GM18858 (cell line): Measurements from ENCODE around the gene BMPR1B.
"Not testable (repeated sequence)": the region's sequence is repeated elsewhere in the genome, so short reads cannot be mapped to it uniquely, and the experiment has no call there.

ENCODE experiments used
- ATAC-seq: cut with Tn5 transposase; IDR thresholded peaks from one replicate; pipeline ENCODE4 v1.9.1; 2021; ENCODE audit not compliant: unreplicated experiment

Gene BMPR1B

GRCh38 chr4:95122001-95122400, 364.2 kb downstream of the BMPR1B start:
- ATAC-seq, result no peak

DNA sequence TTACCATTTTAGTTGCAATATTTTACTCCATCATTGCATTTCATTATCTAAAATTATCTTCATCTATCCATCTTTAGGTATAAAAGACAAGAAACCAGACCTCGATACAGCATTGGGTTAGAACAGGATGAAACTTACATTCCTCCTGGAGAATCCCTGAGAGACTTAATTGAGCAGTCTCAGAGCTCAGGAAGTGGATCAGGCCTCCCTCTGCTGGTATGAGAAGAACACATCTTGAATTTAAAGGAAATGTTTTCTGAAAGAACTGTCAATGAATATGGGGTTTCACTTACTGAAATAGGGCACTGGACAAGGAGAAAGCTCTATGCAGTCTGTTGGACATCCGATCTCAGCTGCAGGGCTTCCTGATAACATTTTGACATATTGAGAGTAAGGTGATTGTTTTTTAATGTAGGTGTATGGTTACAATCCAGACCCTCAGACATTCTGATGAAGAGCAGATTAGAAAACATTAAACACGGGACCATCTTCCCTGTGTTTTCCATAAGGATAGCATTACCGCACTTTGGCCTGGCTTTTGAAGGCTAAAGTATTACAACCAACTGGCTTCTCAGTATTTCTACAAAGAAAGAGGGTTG, 367.2 kb downstream of the BMPR1B start:
- ATAC-seq, result no peak

DNA sequence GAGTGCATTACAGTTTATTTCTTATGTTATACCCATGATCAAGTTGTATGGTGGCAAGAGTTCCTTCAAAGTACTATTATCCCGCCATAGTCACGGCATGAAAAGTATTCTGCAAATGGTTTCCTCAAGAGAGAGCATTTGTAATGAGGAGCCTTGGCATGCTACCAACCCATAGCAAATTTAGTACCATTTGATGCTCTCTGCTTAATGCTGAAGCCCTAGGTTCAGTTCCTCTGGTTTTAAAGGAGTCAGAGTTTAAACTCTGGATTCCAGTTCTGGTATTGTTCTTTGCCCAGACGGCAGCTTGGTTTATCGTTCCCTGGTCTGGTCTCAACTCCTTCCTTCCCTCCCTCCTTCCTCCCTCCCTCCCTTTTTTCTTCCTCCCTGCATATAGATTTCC, 371.3 kb downstream of the BMPR1B start:
- no peak for ATAC-seq

DNA sequence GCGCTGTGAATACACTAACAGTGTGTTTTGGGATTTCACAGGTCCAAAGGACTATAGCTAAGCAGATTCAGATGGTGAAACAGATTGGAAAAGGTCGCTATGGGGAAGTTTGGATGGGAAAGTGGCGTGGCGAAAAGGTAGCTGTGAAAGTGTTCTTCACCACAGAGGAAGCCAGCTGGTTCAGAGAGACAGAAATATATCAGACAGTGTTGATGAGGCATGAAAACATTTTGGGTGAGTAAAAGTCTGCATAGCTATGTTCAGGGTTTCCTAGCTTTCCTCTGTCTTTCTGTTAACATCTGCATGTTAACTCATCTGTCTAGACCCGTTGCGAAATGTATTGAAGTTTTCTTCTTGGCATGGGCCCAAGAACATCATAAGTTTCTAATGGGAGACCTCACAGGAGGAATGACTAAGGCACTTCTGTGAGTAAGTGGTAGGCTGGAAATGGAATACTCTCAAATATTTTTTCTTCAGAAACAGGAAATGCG, 372.1 kb downstream of the BMPR1B start:
- ATAC-seq, result no peak

GRCh38 chr4:95134016-95134415, 376.3 kb downstream of the BMPR1B start:
- not testable (repeated sequence) for ATAC-seq

- not testable (repeated sequence) for ATAC-seq
These were observed 381.7 kb downstream of the BMPR1B start for GRCh38 chr4:95139424-95139823.

DNA sequence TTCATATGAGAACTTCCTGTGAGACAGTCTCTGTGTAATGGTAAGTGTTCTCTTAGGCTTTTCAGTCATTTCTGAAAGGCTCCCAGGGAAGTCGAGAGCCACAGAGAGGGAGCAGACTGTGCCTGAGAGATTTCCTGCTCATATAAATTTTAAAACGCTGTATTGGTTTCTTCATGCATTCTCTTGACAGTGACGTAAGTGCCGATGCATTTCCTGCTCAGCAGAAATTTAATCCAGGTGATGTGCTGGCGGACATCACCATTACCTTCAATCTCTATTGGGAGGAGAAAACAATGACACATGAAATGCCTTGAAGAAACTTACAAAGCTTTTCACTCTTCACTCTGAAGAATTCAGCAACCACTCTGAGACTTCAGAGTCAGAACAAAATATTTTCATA, 383.6 kb downstream of the BMPR1B start:
- no peak for ATAC-seq

- ATAC-seq, result no peak
These were observed 385.2 kb downstream of the BMPR1B start for GRCh38 chr4:95142932-95143331.

DNA sequence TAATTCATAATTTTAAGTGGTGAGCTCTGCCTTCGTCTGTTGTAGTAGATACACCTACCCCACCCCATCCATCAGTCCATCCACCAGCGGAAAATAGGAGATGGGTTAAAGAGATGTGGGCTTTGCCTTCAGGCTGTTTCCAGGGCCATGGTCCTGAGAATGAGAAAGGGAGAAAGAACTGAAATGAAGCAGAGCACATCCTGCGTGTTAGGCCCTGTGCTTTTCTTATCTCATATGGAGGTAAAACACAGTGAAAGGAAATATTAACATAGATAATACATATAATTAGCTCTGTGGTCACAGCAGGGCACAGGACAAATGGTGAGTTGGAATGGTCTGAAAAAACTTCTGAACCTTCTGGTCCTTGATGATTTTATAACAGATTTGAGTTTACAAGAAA, 393.5 kb downstream of the BMPR1B start:
- ATAC-seq, result no peak

DNA sequence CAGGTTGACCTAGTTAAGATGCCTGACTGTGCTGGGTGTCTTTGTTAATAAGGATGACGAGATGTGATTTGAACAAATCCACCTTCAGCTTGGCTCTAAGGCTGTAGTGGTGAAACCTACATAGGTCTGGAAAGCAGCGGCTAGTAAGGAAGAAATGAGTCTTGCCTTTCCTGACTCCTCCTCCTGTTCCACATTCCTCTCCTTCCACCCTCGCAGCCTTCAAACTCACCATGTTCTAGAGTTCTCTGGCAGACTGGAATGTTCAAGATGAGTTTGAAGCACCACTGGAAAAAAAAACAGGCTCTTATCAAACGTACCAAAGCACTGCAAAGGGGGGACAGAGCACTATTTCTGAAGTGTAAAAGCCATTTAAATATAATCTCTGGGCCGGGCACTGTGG, 395.4 kb downstream of the BMPR1B start:
- no peak for ATAC-seq

DNA sequence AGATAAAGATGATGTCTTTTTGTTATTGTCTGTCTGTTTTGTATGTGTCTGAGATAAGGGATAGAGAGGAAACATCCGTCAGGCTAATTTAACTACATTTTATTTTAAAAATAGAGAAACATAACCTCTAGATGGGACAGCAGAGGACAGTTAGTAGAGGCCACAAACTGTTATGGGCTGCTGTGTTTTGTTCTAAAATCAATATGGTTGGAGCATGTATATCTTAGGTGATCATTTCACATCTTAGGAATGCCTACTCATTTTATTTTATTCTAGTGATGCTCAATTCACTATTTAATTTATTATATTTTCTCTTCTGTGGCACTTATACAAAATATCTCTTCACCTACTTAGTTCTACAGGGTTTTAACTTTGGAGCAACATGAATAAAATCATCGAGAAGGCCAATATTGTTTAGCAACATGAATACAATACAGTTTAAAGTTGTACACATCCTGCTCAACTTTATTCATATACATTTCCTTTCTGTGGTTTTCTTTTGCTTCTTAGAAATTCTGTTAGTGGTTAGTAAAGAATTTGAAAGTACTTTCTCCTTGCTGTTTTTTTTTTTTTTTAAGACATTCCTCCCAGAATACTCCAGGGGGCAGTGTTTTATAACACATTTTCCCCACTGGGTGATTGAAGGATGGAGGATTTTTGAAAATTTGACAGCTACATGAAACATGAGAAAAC, 398.1 kb downstream of the BMPR1B start:
- ATAC-seq, result peak; percentile 76

DNA sequence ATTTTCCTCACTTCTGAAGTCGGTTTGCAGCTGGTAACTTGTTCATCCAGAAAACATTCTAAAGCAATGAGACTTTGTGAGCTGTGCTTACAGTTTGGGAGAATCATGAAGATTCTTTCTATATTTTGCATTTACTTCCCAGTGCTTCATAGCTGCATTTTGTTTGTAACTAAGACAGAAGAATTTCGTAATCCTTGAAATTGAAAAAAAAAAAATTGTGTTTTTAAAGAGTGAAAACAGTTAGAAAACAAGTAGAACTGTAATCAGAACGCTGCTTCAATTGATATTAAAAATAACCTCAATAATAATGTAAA, 398.7 kb downstream of the BMPR1B start:
- peak; percentile 10 for ATAC-seq

GRCh38 chr4:95157596-95157995, 399.8 kb downstream of the BMPR1B start:
- ATAC-seq, result no peak

GRCh38 chr4:95158045-95158444, 400.3 kb downstream of the BMPR1B start:
- no peak for ATAC-seq

GRCh38 chr4:95158626-95159025, 400.9 kb downstream of the BMPR1B start:
- no peak for ATAC-seq

- no peak for ATAC-seq
These were observed 401.6 kb downstream of the BMPR1B start for GRCh38 chr4:95159384-95159783.

DNA sequence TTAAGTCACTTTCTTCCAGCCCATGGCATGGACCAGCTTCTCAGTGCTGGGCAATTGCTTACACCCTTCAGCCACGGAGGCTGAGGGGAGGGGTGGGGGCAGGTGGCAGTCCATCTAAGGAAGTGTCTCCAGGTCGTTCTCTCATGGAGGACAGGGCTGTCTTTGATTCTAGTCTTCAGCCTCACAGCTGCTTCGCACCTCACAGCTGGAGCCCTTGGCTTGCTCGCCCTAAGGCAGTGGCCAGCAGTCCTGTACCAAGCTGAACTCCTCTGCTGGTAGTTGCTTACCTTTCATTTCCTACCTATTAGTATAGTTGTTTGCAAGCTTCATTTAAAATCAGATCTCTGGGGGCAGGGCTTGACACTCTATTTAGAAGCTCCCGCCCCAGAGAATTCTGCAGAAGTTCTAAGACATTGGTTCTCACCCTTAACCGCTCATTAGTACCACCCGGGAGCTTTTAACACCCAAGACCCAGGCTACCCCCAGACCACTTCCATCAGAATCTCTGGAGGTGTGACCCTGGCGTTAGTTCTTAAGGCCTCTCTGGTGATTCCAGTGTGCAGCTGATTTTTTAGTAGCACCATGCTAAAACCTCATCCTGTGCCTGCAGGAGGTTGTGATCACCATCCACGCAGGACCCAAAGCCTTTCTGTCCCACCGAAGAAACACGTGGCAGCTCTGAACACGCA, 404.2 kb downstream of the BMPR1B start:
- ATAC-seq, result no peak

DNA sequence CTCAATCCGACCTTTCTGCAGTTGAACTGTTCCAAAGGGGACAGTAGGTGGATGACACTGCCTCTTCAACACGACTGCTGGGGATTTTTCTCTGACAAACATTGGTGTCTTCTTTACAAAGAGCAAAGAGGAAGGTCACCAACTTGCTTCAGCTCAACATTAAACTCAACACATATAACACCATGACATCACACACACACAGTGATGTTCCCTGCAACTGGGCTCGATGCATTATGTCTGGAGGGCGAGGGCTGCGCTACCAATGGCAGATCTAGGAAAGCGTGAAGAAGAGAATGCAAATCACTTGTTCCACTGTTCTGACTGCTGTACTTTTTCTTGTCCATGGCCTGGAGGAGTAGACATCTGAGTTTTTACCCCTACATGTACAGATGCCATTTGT, 405.1 kb downstream of the BMPR1B start:
- ATAC-seq, result no peak

GRCh38 chr4:95165926-95166524, 408.3 kb downstream of the BMPR1B start:
- peak; percentile 90 for ATAC-seq

DNA sequence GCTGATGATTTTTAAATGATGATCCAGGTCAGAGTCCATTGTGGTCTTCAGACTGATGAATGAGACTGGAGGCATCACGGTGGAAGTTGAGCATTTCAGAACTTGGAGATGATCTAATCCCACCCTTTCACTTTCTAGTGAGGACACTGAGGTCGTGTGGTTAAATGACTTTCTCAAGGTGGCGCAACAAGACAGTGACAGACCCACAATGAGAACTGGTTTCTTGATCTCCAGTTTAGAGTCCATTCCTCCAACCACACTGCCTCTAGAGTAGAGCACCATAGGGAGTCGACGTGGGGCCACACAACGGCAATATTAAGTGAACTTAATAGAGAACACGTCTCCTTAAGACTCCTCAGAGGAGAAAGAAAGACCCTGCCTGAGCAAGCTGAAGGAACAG, 410.1 kb downstream of the BMPR1B start:
- no peak for ATAC-seq

- ATAC-seq, result no peak
These were observed 412.4 kb downstream of the BMPR1B start for GRCh38 chr4:95170176-95170575.

GRCh38 chr4:95171377-95171776, 413.6 kb downstream of the BMPR1B start:
- ATAC-seq, result not testable (repeated sequence)
